ENCODE data around the gene CNTN2. TPM values are rescaled to one million over a fixed set of nuclear protein-coding genes. Genes with fewer than 3 reads are reported as not detected.

CNTN2 gene
- total and polyA plus RNA-seq, 8 donors: 0.09 to 0.44 (median 0.25) TPM; not detected in 1

GRCh38 chr1:205075642-205076155, 32.7 kb downstream of the CNTN2 start:
- Histone ChIP-seq H3K4me1 (no peaks in the 10 kb centered on the region), H3K4me3 (no peak overlapping the region), H3K36me3 (no peaks in the 10 kb centered on the region), H3K27ac (no peak overlapping the region), H3K27me3 (no peaks in the 10 kb centered on the region), H3K9me3 (no peaks in the 10 kb centered on the region)
- 45 to 47% methylated on average over 7 of the region's 7 CpGs for WGBS, 2 donors
- FAIRE-seq (no peak), ATAC-seq (no peak), DNase-seq (no peak)
- TF ChIP-seq CTCF (IDR thresholded peaks at IDR 0.05): no peak
- intact Hi-C loops (cut with DNase I): no loop called here

- Histone ChIP-seq H3K27me3 (no peaks in the 10 kb centered on the region), H3K4me1 (no peaks in the 10 kb centered on the region), H3K4me3 (no peak overlapping the region), H3K9me3 (no peaks in the 10 kb centered on the region), H3K27ac (no peak overlapping the region), H3K36me3 (no peaks in the 10 kb centered on the region)
- ATAC-seq (no peak), DNase-seq (no peak), FAIRE-seq (no peak)
- WGBS, 2 donors: 71 to 84% methylated on average over 4 of the region's 4 CpGs
- intact Hi-C loops (cut with DNase I): no loop called here
- TF ChIP-seq CTCF (IDR thresholded peaks at IDR 0.05): no peak
These were observed 33.3 kb downstream of the CNTN2 start for GRCh38 chr1:205076245-205076761.

DNA sequence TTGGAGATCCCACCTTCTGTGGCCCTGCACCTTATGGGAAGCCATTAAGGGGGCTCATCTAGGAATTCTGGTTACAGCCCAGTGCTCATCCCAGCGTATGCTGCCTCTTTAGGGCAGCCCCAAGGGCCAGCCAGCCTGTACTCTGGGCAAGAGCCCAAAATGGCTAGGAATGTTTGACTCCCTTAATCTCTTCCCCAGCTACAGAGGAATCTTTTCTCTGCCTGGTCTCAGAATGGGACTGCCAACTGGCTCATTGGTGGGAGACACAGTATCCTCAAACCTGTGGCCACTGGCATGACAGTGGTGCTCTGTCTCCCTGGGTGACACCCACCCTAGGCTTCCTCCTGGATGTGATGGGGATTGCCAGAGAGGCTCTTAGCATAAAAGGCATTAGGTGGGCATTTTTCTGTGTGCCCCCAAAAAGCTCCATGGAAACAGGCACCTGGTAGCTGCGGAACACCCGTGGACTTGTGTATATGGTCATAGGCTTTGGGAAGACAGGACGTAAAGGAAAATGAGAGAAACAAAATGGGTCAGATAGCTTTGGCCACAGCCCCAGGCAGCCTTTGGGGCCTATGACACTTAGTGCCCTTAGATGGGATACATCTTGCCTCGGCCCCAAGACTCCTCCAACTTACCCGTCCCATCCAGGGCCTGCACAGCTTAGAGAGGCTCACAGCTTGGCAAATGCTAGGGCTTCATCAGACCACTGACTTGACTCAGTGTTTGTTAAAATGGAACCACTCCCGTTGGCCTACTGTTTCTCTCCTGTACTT, 34.3 kb downstream of the CNTN2 start:
- no peaks in the 10 kb centered on the region for H3K36me3 ChIP-seq
- no peaks in the 10 kb centered on the region for H3K9me3 ChIP-seq
- no peak for DNase-seq
- H3K27me3 ChIP-seq: no peaks in the 10 kb centered on the region
- H3K27ac ChIP-seq: no peak overlapping the region
- no peak for TF ChIP-seq CTCF (IDR thresholded peaks at IDR 0.05)
- no peak for FAIRE-seq
- H3K4me3 ChIP-seq: no peak overlapping the region
- no peak for ATAC-seq
- WGBS, 2 donors: 89 to 92% methylated on average over 7 of the region's 7 CpGs
- no peaks in the 10 kb centered on the region for H3K4me1 ChIP-seq
- intact Hi-C loops (cut with DNase I): no loop called here

DNA sequence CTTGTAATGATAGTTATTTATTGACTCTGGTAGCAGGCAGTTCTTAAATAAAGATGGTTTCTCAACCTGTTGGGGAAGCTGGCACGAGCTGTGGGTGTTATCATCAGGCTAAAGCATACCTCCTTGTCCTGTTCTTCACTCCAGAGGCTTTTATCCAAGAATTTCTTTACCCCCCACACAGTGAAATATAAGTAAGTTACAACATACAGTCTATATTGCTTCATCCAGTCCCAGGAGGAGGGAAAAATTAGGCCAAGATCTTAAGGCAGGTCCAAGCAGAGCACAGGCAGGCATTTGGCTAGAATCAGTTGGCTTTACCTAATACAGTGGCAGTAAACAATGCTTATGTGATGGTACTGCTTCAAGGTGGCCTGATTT, 34.9 kb downstream of the CNTN2 start:
- H3K36me3 ChIP-seq: no peaks in the 10 kb centered on the region
- no peaks in the 10 kb centered on the region for H3K27me3 ChIP-seq
- FAIRE-seq (no peak), ATAC-seq (peak in 1 of 4 donors; percentile 12), DNase-seq (no peak)
- no peaks in the 10 kb centered on the region for H3K9me3 ChIP-seq
- TF ChIP-seq CTCF (IDR thresholded peaks at IDR 0.05): no peak
- WGBS, 2 donors: 75 to 95% methylated on average over 1 of the region's 1 CpG
- H3K27ac ChIP-seq: no peak overlapping the region
- intact Hi-C loops (cut with DNase I): no loop called here
- no peak overlapping the region for H3K4me3 ChIP-seq
- H3K4me1 ChIP-seq: no peaks in the 10 kb centered on the region

- FAIRE-seq: no peak
- WGBS, 2 donors: 85 to 88% methylated on average over 4 of the region's 4 CpGs
- Histone ChIP-seq H3K27ac (no peak overlapping the region), H3K4me3 (no peak overlapping the region), H3K36me3 (no peaks in the 10 kb centered on the region), H3K9me3 (no peaks in the 10 kb centered on the region), H3K27me3 (no peaks in the 10 kb centered on the region), H3K4me1 (no peaks in the 10 kb centered on the region)
- DNase-seq: no peak
- no peak for ATAC-seq
- intact Hi-C loops (cut with DNase I): no loop called here
- TF ChIP-seq CTCF (IDR thresholded peaks at IDR 0.05): no peak
These were observed 39.4 kb downstream of the CNTN2 start for GRCh38 chr1:205082431-205082830.

Measured in pancreas (tissue), 10 donors.